ENCODE results near the gene MRGPRX3.

Gene MRGPRX3

DNA sequence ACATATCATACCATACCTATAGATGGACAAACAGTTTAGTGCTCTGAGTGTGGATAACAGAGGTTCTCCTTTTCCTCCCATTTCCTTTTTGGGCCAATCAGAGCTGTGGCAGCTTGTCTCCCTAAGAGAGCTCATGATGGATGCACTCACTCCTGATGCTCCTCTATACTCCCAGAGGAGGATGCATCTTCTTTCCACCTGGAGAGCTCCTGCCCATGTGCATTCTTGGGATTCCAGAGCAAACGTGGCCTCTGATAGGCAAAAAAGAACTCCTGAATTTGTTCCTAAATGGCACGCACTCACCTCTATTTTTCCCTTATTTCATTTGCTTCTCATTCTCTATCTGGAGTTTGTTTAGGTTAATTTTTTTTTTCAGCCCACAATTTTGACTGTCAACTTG, 2.9 kb downstream of the MRGPRX3 start:
- H3K27me3 ChIP-seq (ENCODE audit: insufficient read depth, low read depth), result no peaks in the 10 kb centered on the region
- H3K4me3 ChIP-seq (IDR thresholded peaks at IDR 0.05; ENCODE audit: insufficient read depth, low read depth, low read length), result no peak overlapping the region
- no peak overlapping the region for H3K4me2 ChIP-seq
- no peaks in the 10 kb centered on the region for H3K36me3 ChIP-seq (ENCODE audit: insufficient read depth)
- H3K9ac ChIP-seq, result no peak overlapping the region
- H3K27ac ChIP-seq, result no peak overlapping the region
- TF ChIP-seq, protein P1, sequence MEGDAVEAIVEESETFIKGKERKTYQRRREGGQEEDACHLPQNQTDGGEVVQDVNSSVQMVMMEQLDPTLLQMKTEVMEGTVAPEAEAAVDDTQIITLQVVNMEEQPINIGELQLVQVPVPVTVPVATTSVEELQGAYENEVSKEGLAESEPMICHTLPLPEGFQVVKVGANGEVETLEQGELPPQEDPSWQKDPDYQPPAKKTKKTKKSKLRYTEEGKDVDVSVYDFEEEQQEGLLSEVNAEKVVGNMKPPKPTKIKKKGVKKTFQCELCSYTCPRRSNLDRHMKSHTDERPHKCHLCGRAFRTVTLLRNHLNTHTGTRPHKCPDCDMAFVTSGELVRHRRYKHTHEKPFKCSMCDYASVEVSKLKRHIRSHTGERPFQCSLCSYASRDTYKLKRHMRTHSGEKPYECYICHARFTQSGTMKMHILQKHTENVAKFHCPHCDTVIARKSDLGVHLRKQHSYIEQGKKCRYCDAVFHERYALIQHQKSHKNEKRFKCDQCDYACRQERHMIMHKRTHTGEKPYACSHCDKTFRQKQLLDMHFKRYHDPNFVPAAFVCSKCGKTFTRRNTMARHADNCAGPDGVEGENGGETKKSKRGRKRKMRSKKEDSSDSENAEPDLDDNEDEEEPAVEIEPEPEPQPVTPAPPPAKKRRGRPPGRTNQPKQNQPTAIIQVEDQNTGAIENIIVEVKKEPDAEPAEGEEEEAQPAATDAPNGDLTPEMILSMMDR (conservative IDR thresholded peaks at IDR 0.05; ENCODE audit: low read depth, low read length), result no peak
- H3K79me2 ChIP-seq (ENCODE audit: insufficient read depth, low read depth), result no peaks in the 10 kb centered on the region
- H2AFZ ChIP-seq (ENCODE audit: low read depth), result no peak overlapping the region
- H4K20me1 ChIP-seq (ENCODE audit: insufficient read depth), result no peaks in the 10 kb centered on the region
- no peaks in the 10 kb centered on the region for H3K4me1 ChIP-seq (ENCODE audit: low read depth, poor library complexity, severe bottlenecking)

- H4K20me1 ChIP-seq (ENCODE audit: insufficient read depth), result no peaks in the 10 kb centered on the region
- TF ChIP-seq, protein P1 (conservative IDR thresholded peaks at IDR 0.05; ENCODE audit: low read depth, low read length), result no peak
- no peaks in the 10 kb centered on the region for H3K27me3 ChIP-seq (ENCODE audit: insufficient read depth, low read depth)
- H3K4me1 ChIP-seq (ENCODE audit: low read depth, poor library complexity, severe bottlenecking), result no peaks in the 10 kb centered on the region
- H2AFZ ChIP-seq (ENCODE audit: low read depth), result no peak overlapping the region
- no peak overlapping the region for H3K9ac ChIP-seq
- no peaks in the 10 kb centered on the region for H3K79me2 ChIP-seq (ENCODE audit: insufficient read depth, low read depth)
- no peak overlapping the region for H3K27ac ChIP-seq
- H3K4me2 ChIP-seq, result no peak overlapping the region
- H3K4me3 ChIP-seq (IDR thresholded peaks at IDR 0.05; ENCODE audit: insufficient read depth, low read depth, low read length), result no peak overlapping the region
- H3K36me3 ChIP-seq (ENCODE audit: insufficient read depth), result no peaks in the 10 kb centered on the region
Measured at GRCh38 chr11:18137186-18137800, 4.9 kb downstream of the MRGPRX3 start.

GRCh38 chr11:18140145-18140544, 7.8 kb downstream of the MRGPRX3 start:
- Histone ChIP-seq H3K36me3 (ENCODE audit: insufficient read depth) (no peaks in the 10 kb centered on the region), H4K20me1 (ENCODE audit: insufficient read depth) (no peaks in the 10 kb centered on the region), H3K27me3 (ENCODE audit: insufficient read depth, low read depth) (no peaks in the 10 kb centered on the region), H3K79me2 (ENCODE audit: insufficient read depth, low read depth) (no peaks in the 10 kb centered on the region), H3K4me3 (IDR thresholded peaks at IDR 0.05; ENCODE audit: insufficient read depth, low read depth, low read length) (no peak overlapping the region), H3K9ac (no peak overlapping the region), H3K27ac (no peak overlapping the region), H2AFZ (ENCODE audit: low read depth) (no peak overlapping the region), H3K4me2 (no peak overlapping the region), H3K4me1 (ENCODE audit: low read depth, poor library complexity, severe bottlenecking) (no peaks in the 10 kb centered on the region)
- TF ChIP-seq, protein P1 (conservative IDR thresholded peaks at IDR 0.05; ENCODE audit: low read depth, low read length), result no peak

DNA sequence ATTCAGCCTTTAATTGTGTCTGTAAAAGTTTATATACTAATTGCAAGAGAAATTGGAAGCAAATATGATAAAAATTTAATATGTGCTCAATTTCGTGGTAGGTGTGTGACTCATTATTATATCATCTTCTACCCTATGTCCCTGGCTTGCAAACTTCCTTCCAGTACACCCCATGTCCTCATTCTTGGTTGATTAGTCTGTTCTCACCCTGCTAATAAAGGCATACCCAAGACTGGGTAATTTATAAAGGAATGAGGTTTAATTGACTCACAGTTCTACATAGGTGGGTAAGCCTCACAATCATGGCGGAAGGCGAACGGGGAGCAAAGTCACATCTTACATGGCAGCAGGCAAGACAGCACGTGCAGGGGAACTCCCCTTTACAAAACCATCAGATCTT, 11.9 kb downstream of the MRGPRX3 start:
- Histone ChIP-seq H3K27me3 (ENCODE audit: insufficient read depth, low read depth) (no peaks in the 10 kb centered on the region), H3K27ac (no peak overlapping the region), H3K4me3 (IDR thresholded peaks at IDR 0.05; ENCODE audit: insufficient read depth, low read depth, low read length) (no peak overlapping the region), H2AFZ (ENCODE audit: low read depth) (no peak overlapping the region), H4K20me1 (ENCODE audit: insufficient read depth) (no peaks in the 10 kb centered on the region), H3K4me1 (ENCODE audit: low read depth, poor library complexity, severe bottlenecking) (no peaks in the 10 kb centered on the region), H3K4me2 (no peak overlapping the region), H3K79me2 (ENCODE audit: insufficient read depth, low read depth) (no peaks in the 10 kb centered on the region), H3K36me3 (ENCODE audit: insufficient read depth) (no peaks in the 10 kb centered on the region), H3K9ac (no peak overlapping the region)
- TF ChIP-seq, protein P1 (conservative IDR thresholded peaks at IDR 0.05; ENCODE audit: low read depth, low read length), result no peak
